BJ (cell line): ENCODE measurements around the gene TMCC3. TPM values are rescaled to one million over a fixed set of nuclear protein-coding genes. Genes with fewer than 3 reads are reported as not detected.

ENCODE experiments used
- CTCF ChIA-PET: fragments of 350-600 bp; formaldehyde crosslinking; extraction: SDS; loops from one replicate; lab custom pipeline; 2021; ENCODE audit warnings: antibody characterized with exemption, inconsistent platforms; lab: Yijun Ruan, JAX
- POLR2A ChIA-PET: fragments of 300-600 bp; sonication (Branson Sonifier 250); formaldehyde crosslinking; extraction: SDS; loops from one replicate; lab custom pipeline; 2021; ENCODE audit warnings: antibody characterized with exemption; lab: Charles Lee
- DNase-seq: peaks from one replicate; pipeline ENCODE4 v3.0.0-alpha.2; 2011; ENCODE audit warnings: low read depth
- H3K27me3 ChIP-seq: 2 replicates; pipeline ENCODE4 v1.6.0; 2011; ENCODE audit warnings: low read length; ENCODE audit not compliant: control insufficient read depth, insufficient read depth
- H3K36me3 ChIP-seq: 2 replicates; pipeline ENCODE4 v1.5.1; 2011; ENCODE audit warnings: low read length; ENCODE audit not compliant: control insufficient read depth, insufficient read depth
- H3K4me3 ChIP-seq: 2 replicates; pipeline ENCODE4 v1.5.1; 2011; ENCODE audit warnings: low read depth, mild to moderate bottlenecking, control low read depth, low read length
- CTCF ChIP-seq: IDR thresholded peaks from 2 replicates; pipeline ENCODE4 v1.5.1; 2011; ENCODE audit warnings: low read depth, mild to moderate bottlenecking, control low read depth, inconsistent platforms, low read length, moderate library complexity; ENCODE audit not compliant: insufficient read depth
- polyA plus RNA-seq: library from polyadenylated mRNA; depleted of rRNA; stranded (reverse); fragments of >200 nt; gene quantifications from 2 replicates; pipeline ENCODE4 v1.2.3, GENCODE V29; 2011

Gene TMCC3
- polyA plus RNA-seq, 1 experiment = not detected

- CTCF ChIA-PET = no interaction called here
- POLR2A ChIA-PET = no interaction called here
- Histone ChIP-seq H3K27me3 (no peaks in the 10 kb centered on the region), H3K36me3 (no peaks in the 10 kb centered on the region), H3K4me3 (no peak overlapping the region)
- DNase-seq = no peak
- TF ChIP-seq CTCF = no peak
Observed at GRCh38 chr12:94641283-94641682, 9.1 kb downstream of the TMCC3 start.

DNA sequence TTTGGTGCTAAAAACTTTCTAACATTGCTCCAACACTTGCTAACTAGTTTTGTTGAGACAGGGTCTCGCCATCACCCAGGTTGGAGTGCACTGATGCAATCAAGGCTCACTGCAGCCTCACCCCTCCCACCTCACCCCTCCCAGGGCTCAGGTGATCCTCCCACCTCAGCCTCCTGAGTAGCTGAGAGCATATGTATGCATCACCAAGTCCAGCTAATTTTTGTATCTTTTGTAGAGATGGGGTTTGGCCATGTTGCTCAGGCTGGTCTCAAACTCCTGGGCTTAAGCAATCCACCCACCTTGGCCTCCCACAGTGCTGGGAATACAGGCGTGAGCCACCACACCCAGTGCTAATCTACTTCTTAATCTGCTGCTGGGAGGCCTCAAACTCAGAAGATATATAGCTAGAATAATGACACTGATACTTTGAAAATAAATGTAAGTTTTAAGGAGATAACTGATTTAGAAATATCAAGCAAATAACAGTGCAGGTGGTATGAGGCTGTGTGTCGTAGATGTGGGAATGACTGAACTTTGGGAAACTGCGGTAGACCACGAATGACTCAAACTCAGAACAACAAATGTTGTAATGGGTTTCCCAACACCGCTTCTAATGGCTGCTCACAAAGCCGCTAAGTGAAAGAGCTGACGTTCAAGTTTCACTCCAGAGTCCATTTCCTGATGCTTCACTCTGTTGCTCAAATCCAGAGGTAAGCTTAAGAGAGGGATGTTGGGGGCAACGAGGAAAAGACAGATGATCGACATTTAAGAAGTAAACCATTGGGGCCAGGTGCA is 10.0 kb downstream of the TMCC3 start:
- TF ChIP-seq CTCF = no peak
- Histone ChIP-seq H3K27me3 (no peaks in the 10 kb centered on the region), H3K4me3 (no peak overlapping the region), H3K36me3 (no peaks in the 10 kb centered on the region)
- ChIA-PET POLR2A (no interaction called here), CTCF (no interaction called here)
- no peak for DNase-seq

DNA sequence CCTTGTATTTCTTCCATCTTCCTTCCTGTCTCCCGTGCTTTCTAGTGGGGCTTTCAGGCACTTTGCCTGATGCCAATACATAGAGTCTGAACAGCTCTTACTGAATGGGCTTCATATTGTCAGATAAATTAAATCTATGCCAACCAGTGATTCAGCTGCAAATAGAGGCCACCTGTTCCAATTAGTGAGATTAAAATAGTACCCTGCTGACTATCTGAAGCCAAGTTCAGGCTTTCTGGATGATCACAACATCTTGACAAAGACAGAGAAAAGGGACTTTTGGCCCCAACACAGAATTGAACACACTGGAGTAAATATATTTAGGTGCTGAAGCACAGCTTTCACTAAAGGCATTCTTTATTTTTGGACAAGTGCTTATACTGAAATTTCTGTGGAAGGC is 11.8 kb downstream of the TMCC3 start:
- POLR2A ChIA-PET = no interaction called here

GRCh38 chr12:94637390-94638113 is 12.8 kb downstream of the TMCC3 start:
- no peaks in the 10 kb centered on the region for H3K36me3 ChIP-seq
- no peak for DNase-seq
- no peak overlapping the region for H3K4me3 ChIP-seq
- no peak for TF ChIP-seq CTCF
- no peaks in the 10 kb centered on the region for H3K27me3 ChIP-seq
- ChIA-PET CTCF (interaction anchor here (0.6 kb wide), 1 partner anchor 18 kb away, joined by 3 read pairs; no protein-coding TSS in a partner anchor), POLR2A (no interaction called here)

More for the DNA sequence above, 11.8 kb downstream of the TMCC3 start:
- CTCF ChIA-PET = no interaction called here
- TF ChIP-seq CTCF = no peak
- Histone ChIP-seq H3K36me3 (no peaks in the 10 kb centered on the region), H3K27me3 (no peaks in the 10 kb centered on the region), H3K4me3 (no peak overlapping the region)
- no peak for DNase-seq

DNA sequence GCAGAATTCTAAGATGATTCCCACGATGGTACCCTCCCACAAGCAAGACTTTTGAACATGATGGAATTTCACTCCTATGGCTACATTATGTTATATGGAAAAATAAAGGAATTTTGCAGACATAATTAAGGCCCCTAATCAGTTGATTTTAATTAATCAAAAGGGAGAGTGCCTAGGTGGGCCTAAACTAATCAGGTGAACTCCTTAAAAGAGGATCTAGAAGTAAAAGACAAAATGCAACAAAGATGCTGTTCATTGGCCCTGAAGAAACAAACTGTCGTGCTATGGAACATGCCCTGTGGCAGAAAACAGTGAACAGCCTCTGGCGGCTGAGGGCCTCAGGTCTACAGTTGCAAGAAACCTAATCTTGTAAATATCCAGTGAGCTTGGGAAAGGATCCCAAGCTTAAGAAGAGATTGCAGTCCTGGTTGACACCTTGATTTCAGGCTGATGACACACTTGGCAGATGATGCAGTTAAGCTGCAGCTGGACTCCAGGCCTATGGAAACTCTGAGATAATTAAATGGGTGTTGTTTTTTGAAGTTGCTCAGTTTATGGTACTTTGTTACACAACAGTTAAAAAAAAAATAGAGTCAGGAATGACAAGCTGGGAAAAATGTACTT is 13.8 kb downstream of the TMCC3 start:
- DNase-seq = no peak
- CTCF ChIA-PET = interaction anchor here (0.6 kb wide), 1 partner anchor 17 kb away, joined by 3 read pairs; no protein-coding TSS in a partner anchor
- POLR2A ChIA-PET = no interaction called here

More for the DNA sequence above, 13.8 kb downstream of the TMCC3 start:
- H3K27me3 ChIP-seq = no peaks in the 10 kb centered on the region
- H3K36me3 ChIP-seq = no peaks in the 10 kb centered on the region
- H3K4me3 ChIP-seq = no peak overlapping the region
- no peak for TF ChIP-seq CTCF
